ENCODE data around the gene MYO9B.

DNA sequence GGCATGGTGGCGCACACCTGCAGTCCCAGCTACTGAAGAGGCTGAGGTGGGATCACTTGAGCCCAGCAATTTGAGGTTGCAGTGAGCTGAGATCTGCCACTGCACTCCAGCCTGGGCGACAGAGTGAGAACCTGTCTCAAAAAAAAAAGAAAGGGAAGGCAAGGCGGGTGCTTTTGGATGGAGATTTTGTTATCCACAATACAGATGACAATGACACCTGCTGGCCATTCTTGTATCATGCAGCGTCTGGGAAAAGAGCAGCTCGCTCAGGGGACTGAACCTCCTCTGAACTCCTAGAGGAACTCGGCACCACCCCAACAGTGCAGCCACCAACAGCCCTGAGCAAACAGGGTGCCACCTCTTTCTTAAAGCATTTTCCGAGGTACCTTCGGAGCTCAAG is 23.1 kb upstream of the MYO9B start:
- TF ChIP-seq POLR2AphosphoS2 (IDR thresholded peaks at IDR 0.05; ENCODE audit: low read length) = no peak
- no peak for TF ChIP-seq POLR2A (conservative IDR thresholded peaks at IDR 0.05)
- TF ChIP-seq ATF7 (IDR thresholded peaks at IDR 0.05) = no peak
- no peak for TF ChIP-seq POLR2AphosphoS5 (IDR thresholded peaks at IDR 0.05; ENCODE audit: control insufficient read depth, insufficient read depth, low read depth, low read length)
- no peak for TF ChIP-seq SMAD1 (IDR thresholded peaks at IDR 0.05; ENCODE audit: low read depth, low read length, partially characterized antibody)
- TF ChIP-seq CEBPB (tag; IDR thresholded peaks at IDR 0.05) = no peak
- TF ChIP-seq, protein P1, sequence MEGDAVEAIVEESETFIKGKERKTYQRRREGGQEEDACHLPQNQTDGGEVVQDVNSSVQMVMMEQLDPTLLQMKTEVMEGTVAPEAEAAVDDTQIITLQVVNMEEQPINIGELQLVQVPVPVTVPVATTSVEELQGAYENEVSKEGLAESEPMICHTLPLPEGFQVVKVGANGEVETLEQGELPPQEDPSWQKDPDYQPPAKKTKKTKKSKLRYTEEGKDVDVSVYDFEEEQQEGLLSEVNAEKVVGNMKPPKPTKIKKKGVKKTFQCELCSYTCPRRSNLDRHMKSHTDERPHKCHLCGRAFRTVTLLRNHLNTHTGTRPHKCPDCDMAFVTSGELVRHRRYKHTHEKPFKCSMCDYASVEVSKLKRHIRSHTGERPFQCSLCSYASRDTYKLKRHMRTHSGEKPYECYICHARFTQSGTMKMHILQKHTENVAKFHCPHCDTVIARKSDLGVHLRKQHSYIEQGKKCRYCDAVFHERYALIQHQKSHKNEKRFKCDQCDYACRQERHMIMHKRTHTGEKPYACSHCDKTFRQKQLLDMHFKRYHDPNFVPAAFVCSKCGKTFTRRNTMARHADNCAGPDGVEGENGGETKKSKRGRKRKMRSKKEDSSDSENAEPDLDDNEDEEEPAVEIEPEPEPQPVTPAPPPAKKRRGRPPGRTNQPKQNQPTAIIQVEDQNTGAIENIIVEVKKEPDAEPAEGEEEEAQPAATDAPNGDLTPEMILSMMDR (IDR thresholded peaks at IDR 0.05 in 2 of 3, conservative IDR thresholded peaks at IDR 0.05 in 1 of 3; ENCODE audit: insufficient read depth in 2 of 3, low read depth in 1 of 3, low read length in 3 of 3) = peak; percentile 32 to 65 (median 53)
- TF ChIP-seq, protein P2, sequence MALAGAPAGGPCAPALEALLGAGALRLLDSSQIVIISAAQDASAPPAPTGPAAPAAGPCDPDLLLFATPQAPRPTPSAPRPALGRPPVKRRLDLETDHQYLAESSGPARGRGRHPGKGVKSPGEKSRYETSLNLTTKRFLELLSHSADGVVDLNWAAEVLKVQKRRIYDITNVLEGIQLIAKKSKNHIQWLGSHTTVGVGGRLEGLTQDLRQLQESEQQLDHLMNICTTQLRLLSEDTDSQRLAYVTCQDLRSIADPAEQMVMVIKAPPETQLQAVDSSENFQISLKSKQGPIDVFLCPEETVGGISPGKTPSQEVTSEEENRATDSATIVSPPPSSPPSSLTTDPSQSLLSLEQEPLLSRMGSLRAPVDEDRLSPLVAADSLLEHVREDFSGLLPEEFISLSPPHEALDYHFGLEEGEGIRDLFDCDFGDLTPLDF (CRISPR knock-in tag; IDR thresholded peaks at IDR 0.05) = no peak
- no peak for TF ChIP-seq EGR1 (conservative IDR thresholded peaks at IDR 0.05)
- TF ChIP-seq DPF2 (IDR thresholded peaks at IDR 0.05) = no peak
